Rectal smooth muscle tissue (tissue), 1 donor: ENCODE data around the gene DNAJC7.
A peak's percentile ranks its signal among the peaks of the same experiment; 100 is the strongest.
"Not testable (repeated sequence)": the region's sequence is repeated elsewhere in the genome, so short reads cannot be mapped to it uniquely, and the experiment has no call there.

ENCODE experiments used
- H3K27ac ChIP-seq: one replicate; pipeline ENCODE4 v1.7.0; 2013; ENCODE audit warnings: low read depth, low read length, inconsistent platforms
- H3K27me3 ChIP-seq: one replicate; pipeline ENCODE4 v1.7.0; 2013; ENCODE audit warnings: low read length; ENCODE audit not compliant: control insufficient read depth, insufficient read depth
- H3K36me3 ChIP-seq: one replicate; pipeline ENCODE4 v1.7.0; 2013; ENCODE audit warnings: low read length; ENCODE audit not compliant: control insufficient read depth, insufficient read depth
- H3K4me1 ChIP-seq: one replicate; pipeline ENCODE4 v1.7.0; 2013; ENCODE audit warnings: low read length; ENCODE audit not compliant: control insufficient read depth, insufficient read depth
- H3K4me3 ChIP-seq: one replicate; pipeline ENCODE4 v1.7.0; 2013; ENCODE audit warnings: low read length
- H3K9ac ChIP-seq: one replicate; pipeline ENCODE4 v1.7.0; 2013; ENCODE audit warnings: low read length

The DNAJC7 gene

DNA sequence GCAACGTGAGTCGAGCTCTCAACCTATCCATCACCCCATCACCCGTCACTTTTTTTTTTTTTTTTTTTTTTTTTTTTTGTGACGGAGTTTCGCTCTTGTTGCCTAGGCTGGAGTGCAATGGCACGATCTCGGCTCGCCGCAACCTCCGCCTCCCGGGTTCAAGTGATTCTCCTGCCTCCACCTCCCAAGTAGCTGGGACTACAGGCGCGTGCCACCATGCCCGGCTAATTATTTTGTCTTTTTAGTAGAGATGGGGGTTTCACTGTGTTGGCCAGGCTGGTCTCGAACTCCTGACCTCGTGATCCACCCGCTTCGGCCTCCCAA is 86.4 kb downstream of the DNAJC7 start:
- not testable (repeated sequence) for H3K9ac ChIP-seq, H3K4me1 ChIP-seq, H3K27ac ChIP-seq, H3K36me3 ChIP-seq, H3K27me3 ChIP-seq
- H3K4me3 ChIP-seq: peak overlapping the region; percentile 66

DNA sequence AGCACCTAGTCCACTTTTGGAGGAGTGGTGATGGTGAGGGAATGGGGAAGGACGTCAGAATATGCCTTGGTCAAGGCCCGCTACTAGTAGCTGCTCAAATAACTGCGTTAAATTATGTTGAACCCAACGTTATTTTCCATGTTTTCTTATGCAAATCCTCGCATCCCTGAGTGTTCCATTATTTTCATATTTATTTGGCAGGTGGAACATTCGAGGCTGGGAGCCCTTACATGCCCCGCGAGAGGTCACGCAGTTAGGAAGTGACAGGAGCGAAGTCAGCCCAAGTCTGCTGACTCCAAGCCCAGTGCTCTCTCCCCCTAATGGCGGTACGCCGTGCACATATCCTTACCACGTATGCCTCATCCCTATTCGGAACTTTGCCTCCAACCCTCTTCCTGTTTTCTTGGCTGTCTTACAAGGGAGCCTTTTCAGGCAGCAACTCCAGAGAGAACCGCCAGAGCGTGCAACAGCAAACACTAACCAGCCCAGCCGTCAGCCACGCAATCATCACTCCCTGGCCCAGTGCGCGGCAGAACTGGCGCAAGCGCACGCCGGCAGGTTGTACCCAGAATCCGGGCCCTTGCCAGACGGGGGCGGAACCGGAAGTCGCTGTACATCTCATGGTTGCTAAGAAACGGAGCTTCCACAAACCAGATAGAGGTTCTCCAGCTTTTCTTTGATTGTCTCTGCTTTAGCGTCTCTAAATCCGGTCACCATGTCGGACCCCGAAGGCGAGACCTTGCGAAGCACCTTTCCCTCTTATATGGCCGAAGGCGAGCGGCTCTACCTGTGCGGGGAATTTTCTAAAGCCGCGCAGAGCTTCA is 87.0 kb downstream of the DNAJC7 start, which contains the start of gene ODAD4:
ODAD4 (plus strand) TSS at position 609 of the 824 bp plus-strand sequence; CDS start at position 716, 107 bp downstream.
- H3K4me3 ChIP-seq: peak within 1 kb of the TSS; percentile 66
- H3K9ac ChIP-seq: peak within 1 kb of the TSS; percentile 2
- no peaks in the 10 kb centered on the region for H3K27me3 ChIP-seq
- peak within 1 kb of the TSS; percentile 78 for H3K27ac ChIP-seq
- peaks cover 5% of the 10 kb centered on the region for H3K4me1 ChIP-seq
- no peaks in the 10 kb centered on the region for H3K36me3 ChIP-seq

DNA sequence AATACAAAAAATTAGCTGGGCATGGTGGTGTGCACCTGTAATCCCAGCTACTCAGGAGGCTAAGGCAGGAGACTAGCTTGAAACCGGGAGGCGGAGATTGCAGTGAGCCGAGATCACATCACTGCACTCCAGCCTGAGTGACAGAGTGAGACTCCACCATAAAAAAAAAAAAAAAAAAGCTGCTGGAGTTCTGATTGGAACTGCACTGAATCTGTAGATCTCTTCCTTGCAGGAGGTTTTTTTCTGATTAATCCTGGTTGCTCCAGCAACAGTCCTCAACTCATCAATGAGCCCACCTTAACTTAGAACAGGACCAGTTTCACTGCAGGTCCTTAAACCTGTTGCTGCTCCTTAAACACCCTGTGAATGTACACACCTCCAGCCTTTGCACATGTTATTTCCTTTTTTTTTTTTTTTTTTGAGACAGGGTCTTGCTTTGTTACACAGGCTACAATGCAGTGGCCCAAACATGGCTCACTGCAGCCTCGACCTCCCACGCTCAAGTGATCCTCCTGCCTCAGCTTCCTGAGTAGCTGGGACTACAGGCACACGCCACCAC is 88.5 kb downstream of the DNAJC7 start:
- no peaks in the 10 kb centered on the region for H3K27me3 ChIP-seq
- no peaks in the 10 kb centered on the region for H3K36me3 ChIP-seq
- no peak overlapping the region for H3K4me3 ChIP-seq
- no peak overlapping the region for H3K27ac ChIP-seq
- peaks cover 5% of the 10 kb centered on the region for H3K4me1 ChIP-seq
- no peak overlapping the region for H3K9ac ChIP-seq
